HG02884 (cell line): ENCODE measurements around the gene TENT5D.
"Not testable (repeated sequence)": the region's sequence is repeated elsewhere in the genome, so short reads cannot be mapped to it uniquely, and the experiment has no call there.

Experiments
- ATAC-seq: cut with Tn5 transposase; IDR thresholded peaks from one replicate; pipeline ENCODE4 v1.9.1; 2021; ENCODE audit warnings: mild to moderate bottlenecking, moderate library complexity; ENCODE audit not compliant: unreplicated experiment

Gene TENT5D

DNA sequence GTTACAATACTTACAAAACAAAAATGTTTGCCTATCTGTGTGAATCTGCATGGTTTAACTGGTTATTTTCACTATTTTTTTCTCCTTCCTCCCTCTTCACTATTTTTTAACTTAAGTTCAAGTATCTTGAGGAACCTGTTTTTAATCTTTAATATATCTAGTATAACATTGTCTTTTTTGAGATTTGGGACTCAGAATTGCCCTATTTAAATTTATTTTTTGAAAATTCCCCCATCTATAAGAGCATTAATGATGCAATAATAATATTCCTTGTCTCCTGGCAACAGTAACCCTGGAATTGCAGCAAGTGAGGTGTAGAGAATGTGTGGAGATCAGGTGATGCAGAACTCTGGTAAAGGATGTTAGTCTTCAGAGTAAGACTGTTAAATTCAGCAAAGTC is at the start of gene TENT5D:
TENT5D (plus strand) TSS at position 301 of the 400 bp plus-strand sequence. CDS start 22,093 bp downstream, outside the sequence.
- no peak for ATAC-seq

- ATAC-seq: not testable (repeated sequence)
These were observed 34.6 kb upstream of the TENT5D start for GRCh38 chrX:80385651-80386050.

GRCh38 chrX:80388206-80388605 is 32.0 kb upstream of the TENT5D start:
- no peak for ATAC-seq

GRCh38 chrX:80412042-80412441 is 8.2 kb upstream of the TENT5D start:
- ATAC-seq: no peak

DNA sequence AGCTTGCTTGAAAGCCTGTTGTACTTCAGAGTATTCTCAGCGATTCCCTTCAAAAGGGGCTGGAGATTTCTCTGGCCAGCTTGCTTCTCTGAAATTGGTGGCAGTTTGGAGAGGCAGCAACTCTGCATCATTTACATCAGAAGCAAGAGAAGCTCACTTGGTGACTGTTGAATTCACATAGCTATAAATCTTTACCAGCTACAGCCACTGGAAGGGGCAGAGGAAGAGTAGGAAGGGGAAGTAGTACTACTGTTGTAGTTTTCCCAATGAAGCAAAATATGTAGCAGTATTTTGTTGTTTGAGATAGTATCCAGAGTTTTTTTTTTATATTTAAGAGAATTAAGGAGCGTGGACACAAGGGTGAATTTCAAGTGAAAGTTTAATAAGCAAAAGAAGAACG is 2.8 kb downstream of the TENT5D start:
- ATAC-seq: no peak

DNA sequence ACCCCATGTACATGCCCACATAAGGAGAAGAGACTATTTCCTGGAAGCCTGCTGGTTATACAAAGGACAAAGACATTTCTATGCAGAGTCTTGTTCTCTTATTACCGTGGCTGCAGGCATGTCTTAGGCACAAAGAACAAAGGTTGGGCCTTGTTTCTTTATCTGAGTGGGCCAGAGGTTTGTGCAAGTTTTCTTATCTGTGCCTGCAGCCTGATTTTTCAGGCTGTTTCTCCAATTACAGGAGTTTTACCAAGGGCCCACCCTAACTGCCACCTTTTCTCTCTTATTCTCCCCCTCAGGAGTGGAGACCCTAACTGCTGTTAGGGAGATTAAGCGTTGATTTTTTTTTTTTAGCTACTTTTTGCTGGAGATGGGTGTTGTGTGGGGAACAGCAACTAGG is 3.5 kb downstream of the TENT5D start:
- ATAC-seq: no peak

DNA sequence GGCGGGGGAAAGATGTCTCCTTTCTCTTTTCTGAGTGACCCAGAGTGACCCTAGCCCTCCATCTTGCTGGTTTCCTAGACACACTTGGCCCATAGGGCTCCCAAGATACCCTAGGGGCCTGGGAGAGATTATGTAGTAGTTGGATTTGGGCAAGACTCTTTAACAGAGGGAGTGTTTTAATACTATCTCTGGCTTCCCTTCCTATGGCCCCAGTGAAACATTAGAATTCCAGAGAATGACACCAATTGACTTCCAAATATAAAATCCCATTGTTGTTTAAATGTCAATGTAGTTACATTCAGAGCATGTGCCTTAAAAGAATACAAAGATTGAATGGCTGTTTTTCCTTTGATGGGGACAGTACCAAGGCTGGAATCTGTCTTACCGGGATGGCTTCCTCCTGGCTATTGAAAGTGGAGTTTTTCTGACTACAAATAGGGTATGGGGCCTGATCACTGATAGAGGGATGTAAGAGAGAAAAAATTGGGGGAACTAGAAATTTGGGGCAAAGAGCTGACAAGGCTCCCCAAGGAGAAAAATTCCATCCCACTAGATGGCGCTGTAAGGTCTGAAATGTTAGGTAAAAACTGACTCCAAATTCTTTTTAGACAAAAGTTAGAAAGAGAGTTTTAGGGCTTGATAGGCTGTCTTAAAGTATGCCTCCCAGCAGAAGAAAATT is 10.7 kb downstream of the TENT5D start:
- ATAC-seq: no peak

DNA sequence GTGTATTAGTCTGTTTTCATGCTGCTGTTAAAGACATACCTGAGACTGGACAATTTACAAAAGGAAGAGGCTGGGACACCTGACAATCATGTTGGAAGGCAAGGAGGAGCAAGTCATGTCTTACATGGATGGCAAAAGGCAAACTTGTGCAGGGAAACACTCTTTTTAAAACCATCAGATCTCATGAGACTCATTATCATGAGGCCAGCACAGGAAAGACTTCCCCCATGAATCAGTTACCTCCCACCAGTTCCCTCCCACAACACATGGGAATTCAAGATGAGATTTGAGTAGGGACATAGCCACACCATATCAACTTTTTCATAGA is 11.2 kb downstream of the TENT5D start:
- no peak for ATAC-seq

DNA sequence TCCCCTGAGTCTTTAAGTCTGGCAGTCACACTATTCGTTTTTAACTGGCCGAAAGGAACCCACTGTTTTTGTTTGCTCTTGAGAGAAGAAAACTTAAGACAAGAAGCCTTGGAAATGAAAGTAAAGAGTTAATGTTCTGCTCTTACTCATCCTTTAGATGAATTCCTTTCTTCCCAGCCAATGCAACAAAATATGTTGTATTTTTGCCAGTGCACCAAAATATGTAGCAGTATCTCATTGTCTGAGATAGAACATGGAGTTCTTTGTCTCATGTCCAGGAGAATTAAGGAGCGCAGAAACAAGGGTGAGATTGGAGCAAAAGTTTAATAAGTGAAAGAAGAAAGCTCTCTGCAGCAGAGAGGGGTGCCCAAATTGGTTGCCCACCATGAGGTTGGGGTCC is 12.2 kb downstream of the TENT5D start:
- ATAC-seq: no peak

GRCh38 chrX:80432863-80433262 is 12.6 kb downstream of the TENT5D start:
- ATAC-seq: no peak

DNA sequence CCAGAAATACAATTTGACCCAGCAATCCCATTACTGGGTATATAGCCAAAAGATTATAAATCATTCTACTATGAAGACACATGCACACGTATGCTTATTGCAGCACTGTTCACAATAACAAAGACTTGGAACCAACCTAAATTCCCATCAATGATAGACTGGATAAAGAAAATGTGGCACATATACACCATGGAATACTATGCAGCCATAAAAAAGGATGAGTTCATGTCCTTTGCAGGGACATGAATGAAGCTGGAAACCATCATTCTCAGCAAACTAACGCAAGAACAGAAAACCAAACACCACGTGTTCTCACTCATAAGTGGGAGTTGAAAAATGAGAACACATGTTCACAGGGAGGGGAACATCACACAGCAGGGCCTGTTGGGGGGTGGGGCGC is 47.9 kb downstream of the TENT5D start:
- ATAC-seq: not testable (repeated sequence)

- ATAC-seq: no peak
These were observed 51.3 kb downstream of the TENT5D start for GRCh38 chrX:80471582-80471981.

GRCh38 chrX:80485543-80485942 is 65.3 kb downstream of the TENT5D start:
- no peak for ATAC-seq

DNA sequence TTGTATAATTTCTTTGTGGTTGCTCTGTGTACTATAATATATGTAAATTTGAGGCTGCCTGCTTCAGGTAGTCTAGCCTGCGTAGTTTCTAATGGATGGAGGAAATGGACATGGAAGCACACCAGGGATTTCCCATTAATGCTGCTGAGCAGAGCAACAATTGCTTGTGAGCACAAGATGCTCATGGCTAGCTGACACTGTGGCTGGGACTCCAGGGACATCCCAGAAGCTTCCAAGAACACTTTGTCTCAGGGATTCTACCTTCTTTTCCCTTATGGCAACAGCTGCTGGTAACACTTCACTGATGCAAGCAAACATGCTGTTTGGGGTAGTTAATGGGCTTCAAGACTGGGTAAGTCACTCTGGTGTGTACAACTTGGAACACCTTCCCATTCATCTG is 66.1 kb downstream of the TENT5D start:
- no peak for ATAC-seq

DNA sequence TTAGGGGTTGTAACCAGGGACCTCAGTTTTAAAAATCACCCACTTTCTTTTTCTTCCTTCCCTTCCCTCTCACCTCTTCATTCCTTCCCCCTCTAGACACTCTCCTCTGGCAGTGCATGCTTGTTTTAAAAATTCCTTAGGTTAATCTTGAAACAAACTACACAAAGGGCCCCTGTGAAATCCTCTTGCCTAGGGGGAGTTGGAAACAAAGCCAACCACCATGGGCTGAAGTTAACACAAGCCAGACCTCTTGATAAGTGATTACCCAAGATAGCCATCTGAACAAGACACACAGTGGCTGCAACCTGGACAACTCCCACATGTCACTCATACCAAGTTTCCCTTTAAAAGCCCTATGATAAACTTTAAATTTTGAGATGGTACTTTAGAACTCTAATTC is 68.9 kb downstream of the TENT5D start:
- ATAC-seq: no peak
